K562 (cell line): Measurements from ENCODE around the gene NRXN2.

Source experiments
- BRD9 ChIP-seq: fragments of 450-650 bp; IDR thresholded peaks from 2 replicates; pipeline ENCODE4 v1.6.1; 2018; ENCODE audit warnings: low read depth; ENCODE audit not compliant: partially characterized antibody
- EZH2 ChIP-seq: IDR thresholded peaks from 2 replicates; pipeline ENCODE4 v1.6.1; 2012; ENCODE audit warnings: low read depth, mild to moderate bottlenecking, inconsistent platforms, low read length, borderline replicate concordance
- HNRNPL ChIP-seq: fragments of 200-400 bp; formaldehyde crosslinking; IDR thresholded peaks from 2 replicates; pipeline ENCODE4 v1.6.1; 2017; ENCODE audit warnings: low read depth, mild to moderate bottlenecking, low read length
- HNRNPUL1 ChIP-seq: fragments of 200-400 bp; formaldehyde crosslinking; IDR thresholded peaks from 2 replicates; pipeline ENCODE4 v1.6.1; 2017; ENCODE audit warnings: low read length
- POLR2AphosphoS5 ChIP-seq: IDR thresholded peaks from 2 replicates; pipeline ENCODE4 v1.6.1; 2011; ENCODE audit warnings: mild to moderate bottlenecking, low read depth, low read length, moderate library complexity; ENCODE audit not compliant: control insufficient read depth, insufficient read depth
- RAD21 ChIP-seq, 2 experiments: fragments of 250-450 bp in 1 of 2; fragments of 450-650 bp in 1 of 2; sonication (Bioruptor Pico) in 1 of 2; formaldehyde crosslinking in 1 of 2; IDR thresholded peaks in 1 of 2; conservative IDR thresholded peaks in 1 of 2; 2 replicates each; pipeline versions ENCODE4 v1.4.0 to v1.8.0; 2020 to 2022; ENCODE audit warnings: mild to moderate bottlenecking in 2 of 2, moderate library complexity in 1 of 2
- ZNF311 ChIP-seq: fragments of 250-450 bp; sonication (Bioruptor Pico); IDR thresholded peaks from 2 replicates; pipeline ENCODE4 v1.4.0; 2020; ENCODE audit warnings: mild to moderate bottlenecking, moderate library complexity
- ZZZ3 ChIP-seq: fragments of 450-650 bp; IDR thresholded peaks from 2 replicates; pipeline ENCODE4 v1.6.1; 2016; ENCODE audit warnings: antibody characterized with exemption, mild to moderate bottlenecking, moderate library complexity
- TF ChIP-seq, protein P1 (sequence below): fragments of 450-650 bp; IDR thresholded peaks from 2 replicates; pipeline ENCODE4 v1.6.1; 2016; ENCODE audit warnings: mild to moderate bottlenecking
- TF ChIP-seq, protein P2 (sequence below): sonication (generic); formaldehyde crosslinking; IDR thresholded peaks from 2 replicates; pipeline ENCODE4 v1.8.1; 2023; ENCODE audit warnings: missing genetic modification reagents, mild to moderate bottlenecking, borderline replicate concordance
- TF ChIP-seq, protein P3 (sequence below): fragments of 250-450 bp; sonication (Bioruptor Pico); IDR thresholded peaks from 2 replicates; pipeline ENCODE4 v1.5.0; 2022; ENCODE audit warnings: mild to moderate bottlenecking
- TF ChIP-seq, protein P4 (sequence below): fragments of 250-450 bp; sonication (Bioruptor Pico); IDR thresholded peaks from 2 replicates; pipeline ENCODE4 v1.5.0; 2021; ENCODE audit warnings: mild to moderate bottlenecking, moderate library complexity

DNA sequence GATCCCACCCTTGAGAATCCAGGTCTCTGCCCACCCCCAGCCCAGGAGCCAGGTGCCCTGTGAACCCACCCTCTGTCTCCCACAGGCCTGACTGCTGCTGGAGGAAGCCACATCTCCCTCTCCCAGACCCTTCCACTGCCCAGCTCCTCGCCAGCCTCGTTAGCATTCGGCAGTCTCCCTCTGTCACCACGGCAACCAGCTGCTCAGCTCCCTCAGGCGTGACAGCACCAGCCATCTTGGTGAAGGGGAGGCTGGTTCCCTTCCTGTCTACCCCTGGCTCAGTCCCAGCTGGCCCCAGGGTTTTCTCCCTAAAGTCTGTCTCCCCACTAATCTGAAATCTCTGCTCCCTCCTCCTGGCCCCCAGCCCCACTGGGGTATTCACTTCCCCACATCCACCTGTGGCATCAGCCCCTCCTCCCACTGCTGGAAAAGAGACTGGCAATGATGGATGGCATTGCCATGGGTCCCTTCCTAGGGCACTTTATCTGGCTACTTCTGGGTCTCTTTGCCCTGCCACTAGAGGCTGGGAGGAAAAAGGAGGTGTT lies 28.1 kb downstream of the NRXN2 start:
- no peak for TF ChIP-seq RAD21 (CRISPR knock-in tag; conservative IDR thresholded peaks at IDR 0.05 in 1 of 2, IDR thresholded peaks at IDR 0.05 in 1 of 2)
- TF ChIP-seq, protein P1, sequence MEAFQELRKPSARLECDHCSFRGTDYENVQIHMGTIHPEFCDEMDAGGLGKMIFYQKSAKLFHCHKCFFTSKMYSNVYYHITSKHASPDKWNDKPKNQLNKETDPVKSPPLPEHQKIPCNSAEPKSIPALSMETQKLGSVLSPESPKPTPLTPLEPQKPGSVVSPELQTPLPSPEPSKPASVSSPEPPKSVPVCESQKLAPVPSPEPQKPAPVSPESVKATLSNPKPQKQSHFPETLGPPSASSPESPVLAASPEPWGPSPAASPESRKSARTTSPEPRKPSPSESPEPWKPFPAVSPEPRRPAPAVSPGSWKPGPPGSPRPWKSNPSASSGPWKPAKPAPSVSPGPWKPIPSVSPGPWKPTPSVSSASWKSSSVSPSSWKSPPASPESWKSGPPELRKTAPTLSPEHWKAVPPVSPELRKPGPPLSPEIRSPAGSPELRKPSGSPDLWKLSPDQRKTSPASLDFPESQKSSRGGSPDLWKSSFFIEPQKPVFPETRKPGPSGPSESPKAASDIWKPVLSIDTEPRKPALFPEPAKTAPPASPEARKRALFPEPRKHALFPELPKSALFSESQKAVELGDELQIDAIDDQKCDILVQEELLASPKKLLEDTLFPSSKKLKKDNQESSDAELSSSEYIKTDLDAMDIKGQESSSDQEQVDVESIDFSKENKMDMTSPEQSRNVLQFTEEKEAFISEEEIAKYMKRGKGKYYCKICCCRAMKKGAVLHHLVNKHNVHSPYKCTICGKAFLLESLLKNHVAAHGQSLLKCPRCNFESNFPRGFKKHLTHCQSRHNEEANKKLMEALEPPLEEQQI: no peak
- no peak for TF ChIP-seq HNRNPL
- no peak for TF ChIP-seq HNRNPUL1
- no peak for TF ChIP-seq POLR2AphosphoS5
- TF ChIP-seq, protein P2, sequence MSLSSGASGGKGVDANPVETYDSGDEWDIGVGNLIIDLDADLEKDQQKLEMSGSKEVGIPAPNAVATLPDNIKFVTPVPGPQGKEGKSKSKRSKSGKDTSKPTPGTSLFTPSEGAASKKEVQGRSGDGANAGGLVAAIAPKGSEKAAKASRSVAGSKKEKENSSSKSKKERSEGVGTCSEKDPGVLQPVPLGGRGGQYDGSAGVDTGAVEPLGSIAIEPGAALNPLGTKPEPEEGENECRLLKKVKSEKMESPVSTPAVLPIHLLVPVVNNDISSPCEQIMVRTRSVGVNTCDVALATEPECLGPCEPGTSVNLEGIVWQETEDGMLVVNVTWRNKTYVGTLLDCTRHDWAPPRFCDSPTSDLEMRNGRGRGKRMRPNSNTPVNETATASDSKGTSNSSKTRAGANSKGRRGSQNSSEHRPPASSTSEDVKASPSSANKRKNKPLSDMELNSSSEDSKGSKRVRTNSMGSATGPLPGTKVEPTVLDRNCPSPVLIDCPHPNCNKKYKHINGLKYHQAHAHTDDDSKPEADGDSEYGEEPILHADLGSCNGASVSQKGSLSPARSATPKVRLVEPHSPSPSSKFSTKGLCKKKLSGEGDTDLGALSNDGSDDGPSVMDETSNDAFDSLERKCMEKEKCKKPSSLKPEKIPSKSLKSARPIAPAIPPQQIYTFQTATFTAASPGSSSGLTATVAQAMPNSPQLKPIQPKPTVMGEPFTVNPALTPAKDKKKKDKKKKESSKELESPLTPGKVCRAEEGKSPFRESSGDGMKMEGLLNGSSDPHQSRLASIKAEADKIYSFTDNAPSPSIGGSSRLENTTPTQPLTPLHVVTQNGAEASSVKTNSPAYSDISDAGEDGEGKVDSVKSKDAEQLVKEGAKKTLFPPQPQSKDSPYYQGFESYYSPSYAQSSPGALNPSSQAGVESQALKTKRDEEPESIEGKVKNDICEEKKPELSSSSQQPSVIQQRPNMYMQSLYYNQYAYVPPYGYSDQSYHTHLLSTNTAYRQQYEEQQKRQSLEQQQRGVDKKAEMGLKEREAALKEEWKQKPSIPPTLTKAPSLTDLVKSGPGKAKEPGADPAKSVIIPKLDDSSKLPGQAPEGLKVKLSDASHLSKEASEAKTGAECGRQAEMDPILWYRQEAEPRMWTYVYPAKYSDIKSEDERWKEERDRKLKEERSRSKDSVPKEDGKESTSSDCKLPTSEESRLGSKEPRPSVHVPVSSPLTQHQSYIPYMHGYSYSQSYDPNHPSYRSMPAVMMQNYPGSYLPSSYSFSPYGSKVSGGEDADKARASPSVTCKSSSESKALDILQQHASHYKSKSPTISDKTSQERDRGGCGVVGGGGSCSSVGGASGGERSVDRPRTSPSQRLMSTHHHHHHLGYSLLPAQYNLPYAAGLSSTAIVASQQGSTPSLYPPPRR (CRISPR knock-in tag): no peak
- TF ChIP-seq, protein P3, sequence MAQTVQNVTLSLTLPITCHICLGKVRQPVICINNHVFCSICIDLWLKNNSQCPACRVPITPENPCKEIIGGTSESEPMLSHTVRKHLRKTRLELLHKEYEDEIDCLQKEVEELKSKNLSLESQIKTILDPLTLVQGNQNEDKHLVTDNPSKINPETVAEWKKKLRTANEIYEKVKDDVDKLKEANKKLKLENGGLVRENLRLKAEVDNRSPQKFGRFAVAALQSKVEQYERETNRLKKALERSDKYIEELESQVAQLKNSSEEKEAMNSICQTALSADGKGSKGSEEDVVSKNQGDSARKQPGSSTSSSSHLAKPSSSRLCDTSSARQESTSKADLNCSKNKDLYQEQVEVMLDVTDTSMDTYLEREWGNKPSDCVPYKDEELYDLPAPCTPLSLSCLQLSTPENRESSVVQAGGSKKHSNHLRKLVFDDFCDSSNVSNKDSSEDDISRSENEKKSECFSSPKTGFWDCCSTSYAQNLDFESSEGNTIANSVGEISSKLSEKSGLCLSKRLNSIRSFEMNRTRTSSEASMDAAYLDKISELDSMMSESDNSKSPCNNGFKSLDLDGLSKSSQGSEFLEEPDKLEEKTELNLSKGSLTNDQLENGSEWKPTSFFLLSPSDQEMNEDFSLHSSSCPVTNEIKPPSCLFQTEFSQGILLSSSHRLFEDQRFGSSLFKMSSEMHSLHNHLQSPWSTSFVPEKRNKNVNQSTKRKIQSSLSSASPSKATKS (CRISPR knock-in tag): no peak
- no peak for TF ChIP-seq ZNF311 (CRISPR knock-in tag)
- TF ChIP-seq EZH2: no peak
- TF ChIP-seq ZZZ3: no peak
- TF ChIP-seq, protein P4, sequence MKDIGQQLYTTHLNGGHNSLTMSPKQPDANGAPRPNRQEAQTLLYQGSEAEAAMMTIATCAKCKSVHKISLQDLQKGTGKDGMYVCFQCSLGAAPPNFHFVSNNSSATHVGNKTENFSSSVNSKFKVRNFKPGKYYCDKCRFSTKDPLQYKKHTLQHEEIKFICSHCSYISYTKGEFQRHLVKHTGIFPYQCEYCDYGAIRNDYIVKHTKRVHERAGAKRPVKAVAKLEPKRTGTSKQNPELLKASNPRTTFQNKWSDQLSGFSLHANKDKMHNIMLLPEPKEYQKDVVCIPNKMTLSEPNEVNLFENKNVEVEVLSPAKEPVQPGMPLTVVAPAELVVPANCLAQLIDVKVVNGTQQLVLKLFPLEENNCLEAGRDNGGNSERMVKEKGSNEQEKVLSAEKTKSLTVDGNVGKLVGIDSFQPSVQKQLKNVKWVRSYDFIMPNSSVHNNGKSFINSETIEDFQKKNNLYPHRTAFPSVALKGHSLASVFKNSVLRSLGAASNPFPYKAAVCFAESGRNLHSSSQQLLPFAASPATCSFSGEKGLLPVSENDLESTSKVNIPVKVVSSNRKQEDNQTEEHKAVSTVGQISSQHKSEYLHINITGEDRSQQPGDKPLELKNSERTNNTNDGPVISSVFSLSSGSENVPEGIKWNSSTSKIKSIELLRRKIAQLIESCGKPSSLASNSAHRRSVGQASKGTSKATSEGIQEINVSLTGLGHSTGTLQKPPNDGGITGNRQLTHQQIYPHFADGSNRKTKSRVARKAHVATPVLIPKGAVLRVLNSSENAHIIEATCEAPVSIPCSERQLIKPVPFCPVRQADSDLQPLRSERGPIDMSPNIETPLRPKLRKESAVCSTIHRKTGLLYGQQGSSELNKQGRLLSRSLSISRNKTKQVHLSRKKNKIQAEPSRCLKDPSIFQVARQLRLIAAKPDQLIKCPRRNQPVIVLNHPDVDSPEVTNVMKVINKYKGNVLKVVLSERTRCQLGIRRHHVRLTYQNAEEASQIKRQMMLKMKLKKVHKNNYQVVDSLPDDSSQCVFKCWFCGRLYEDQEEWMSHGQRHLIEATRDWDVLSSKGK (CRISPR knock-in tag): no peak
- TF ChIP-seq BRD9: no peak
